Subcutaneous adipose tissue (tissue), 4 donors: ENCODE measurements around the gene TFEB. TPM values are rescaled to one million over a fixed set of nuclear protein-coding genes. Genes with fewer than 3 reads are reported as not detected.

Source experiments
- CTCF ChIP-seq: fragments of 450-650 bp; IDR thresholded peaks from one replicate; pipeline ENCODE4 v1.5.1; 2016; ENCODE audit warnings: low read depth, mild to moderate bottlenecking, control low read depth, antibody characterized with exemption, moderate library complexity
- total RNA-seq, 4 donors: library from RNA; depleted of rRNA; stranded (reverse); fragments of >200 nt; gene quantifications; one replicate each; pipeline ENCODE4 v1.1.0, GENCODE V29; 2016

The TFEB gene
- total RNA-seq, 4 donors from 2014 or later = 6.5 to 11.9 (median 10.9) TPM

- TF ChIP-seq CTCF = no peak
Observed at GRCh38 chr6:41654698-41655151, 80.7 kb downstream of the TFEB start.

- no peak for TF ChIP-seq CTCF
Observed at GRCh38 chr6:41654151-41654697, 81.2 kb downstream of the TFEB start.

GRCh38 chr6:41653691-41654090 lies 81.7 kb downstream of the TFEB start:
- TF ChIP-seq CTCF = no peak

- TF ChIP-seq CTCF = no peak
Observed at GRCh38 chr6:41652866-41653652, 82.3 kb downstream of the TFEB start.

- no peak for TF ChIP-seq CTCF
Observed at GRCh38 chr6:41651962-41652657, 83.3 kb downstream of the TFEB start.

- no peak for TF ChIP-seq CTCF
Observed at GRCh38 chr6:41651246-41651961, 84.0 kb downstream of the TFEB start.

- TF ChIP-seq CTCF = no peak
Observed at GRCh38 chr6:41650120-41650519, 85.3 kb downstream of the TFEB start.
